CD4-positive, alpha-beta T cell treated with Interferon alpha-2 for 1 hour (primary cell): Measurements from ENCODE around the gene DIPK1A.

Experiments
- DNase-seq, 2 donors: peaks; one replicate each; pipeline ENCODE4 v3.0.0-alpha.2; 2020 to 2022

Gene DIPK1A

DNA sequence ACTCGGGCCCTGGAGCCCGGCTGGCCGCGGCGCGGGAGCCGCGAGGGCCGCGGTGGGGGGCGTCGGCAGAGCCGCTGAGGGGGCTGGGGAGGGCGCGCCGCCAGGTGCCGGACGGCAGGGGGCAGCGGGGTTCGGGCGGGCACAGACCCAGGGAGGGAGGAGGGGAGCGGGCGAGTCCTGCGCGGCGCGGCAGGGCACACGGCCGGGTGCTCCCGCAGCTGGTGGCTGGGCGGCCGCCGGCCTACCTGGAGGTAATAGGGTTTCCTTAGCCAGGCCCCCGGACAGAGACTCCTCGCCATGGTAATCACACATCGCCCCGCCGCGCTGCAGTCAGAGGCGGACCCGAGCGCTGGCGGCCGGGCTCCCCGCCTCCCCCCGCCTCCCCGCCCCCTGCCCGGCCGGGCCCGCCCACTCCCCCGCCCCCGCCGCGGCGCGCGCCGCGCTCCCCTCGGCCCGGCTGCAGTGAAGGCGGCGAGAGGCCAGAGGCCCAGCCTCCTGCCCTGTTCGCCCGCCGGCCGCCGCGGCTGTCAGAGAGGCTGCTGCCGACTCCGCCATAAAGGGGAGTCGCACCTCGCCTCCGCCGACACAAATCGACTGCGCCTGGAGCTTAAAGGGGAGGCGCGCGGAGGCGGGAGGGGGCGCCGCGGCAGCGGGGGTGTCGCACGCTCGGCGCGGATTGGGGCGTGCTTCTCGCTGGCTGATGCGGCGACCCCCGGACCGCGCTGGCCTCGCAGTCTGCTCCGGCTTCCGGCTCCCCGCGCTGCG, at the start of gene DIPK1A:
Gene DIPK1A, minus strand, starts transcription at position 332 of the 765 bp plus-strand sequence. Its CDS starts 33 bp downstream, at position 299.
- peak; percentile 77 to 82 for DNase-seq

DNA sequence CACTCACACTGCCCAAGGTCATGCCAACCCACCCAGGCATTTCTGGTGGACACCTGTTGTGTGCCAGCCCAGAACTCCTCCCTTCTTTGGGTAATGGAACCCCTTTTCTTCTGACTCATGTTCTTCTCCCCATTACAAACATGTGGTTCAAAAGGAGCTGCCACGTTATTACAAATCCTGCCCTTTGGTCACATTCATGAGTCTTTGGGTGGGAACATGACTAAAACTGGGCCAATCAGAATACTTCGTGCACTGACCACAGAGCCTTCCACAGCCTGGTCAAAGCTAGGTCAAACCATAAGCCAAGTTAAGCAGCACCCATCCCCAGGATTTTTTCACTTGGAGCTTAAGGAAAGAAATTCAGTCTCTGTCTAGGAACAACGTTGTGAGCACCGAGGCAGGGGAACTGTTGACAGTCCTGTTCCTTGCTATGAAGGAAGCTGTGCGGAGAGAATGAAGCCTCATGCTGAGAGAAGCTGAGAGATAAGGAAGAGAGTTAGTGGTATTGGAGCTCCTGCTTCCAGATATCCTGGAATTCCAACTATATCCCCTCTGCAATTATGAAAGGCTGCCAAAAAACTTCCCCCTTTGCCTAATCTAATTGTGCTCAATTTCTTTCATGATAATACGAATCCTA, 46.8 kb upstream of the DIPK1A start:
- DNase-seq = no peak

DNA sequence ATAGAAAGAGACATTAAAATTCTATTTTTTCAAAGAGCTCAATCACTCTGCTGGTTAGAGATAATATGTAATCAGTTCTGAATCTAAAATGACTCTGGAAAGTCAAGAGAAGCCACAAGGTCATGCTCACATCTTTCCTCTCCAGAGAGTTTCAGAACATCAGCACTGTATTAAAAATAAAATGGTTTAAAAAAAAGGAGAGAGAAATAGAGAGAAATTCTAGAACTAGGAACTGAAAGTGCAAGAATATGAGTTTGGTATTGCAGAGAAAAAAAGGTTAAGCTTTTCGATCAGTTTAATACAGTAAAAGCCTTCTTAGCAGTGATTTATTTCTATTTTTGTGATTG, 44.0 kb upstream of the DIPK1A start:
- DNase-seq = no peak

DNA sequence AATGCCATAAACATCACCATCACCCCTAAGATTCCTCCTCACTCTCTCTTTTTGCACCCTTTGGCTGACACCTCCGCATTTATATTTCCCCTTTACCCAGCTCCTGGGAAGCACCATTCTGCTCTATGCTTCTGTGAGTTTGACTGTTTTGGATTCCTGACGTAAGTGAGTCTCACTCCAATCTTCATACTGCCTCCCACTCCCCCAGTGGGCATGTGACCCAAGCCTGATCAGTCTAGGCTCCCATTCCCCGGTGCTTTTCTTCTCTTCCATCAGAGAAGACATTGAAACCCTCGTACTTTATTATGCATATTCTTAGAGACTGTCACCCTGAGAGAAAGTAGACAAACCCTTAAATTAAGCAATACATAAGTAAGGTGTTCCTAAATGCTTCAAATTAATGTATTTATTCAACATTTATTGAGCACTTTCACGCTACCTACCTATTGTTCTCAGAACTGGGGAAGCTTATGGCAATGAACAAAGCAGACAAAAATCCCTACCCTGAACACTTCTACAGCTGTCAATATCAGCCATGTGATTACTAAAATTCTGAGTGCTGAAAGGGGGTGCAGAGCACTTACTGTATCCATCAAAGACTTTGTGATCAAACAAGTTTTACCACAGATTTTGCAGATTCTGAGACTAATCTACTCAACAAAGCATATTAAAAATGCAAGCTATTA, 43.4 kb upstream of the DIPK1A start:
- DNase-seq = no peak

DNA sequence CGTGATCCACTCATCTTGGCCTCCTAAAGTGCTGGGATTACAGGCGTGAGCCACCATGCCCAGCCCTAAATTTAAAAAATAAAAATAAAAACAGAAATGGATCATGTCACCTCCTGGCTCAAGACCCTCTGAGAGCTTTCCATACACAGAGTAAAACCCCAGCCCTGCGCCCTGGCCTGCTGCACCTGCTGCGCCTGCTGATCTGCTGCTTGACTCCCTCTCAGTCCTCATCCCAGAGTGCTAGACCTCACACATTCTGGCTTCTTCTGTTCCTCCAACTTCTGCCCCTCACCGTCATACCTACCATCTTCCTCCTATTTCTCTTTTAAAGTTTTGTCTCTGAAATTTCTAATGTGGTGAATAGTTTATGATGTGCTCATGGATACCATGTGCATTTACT, 42.7 kb upstream of the DIPK1A start:
- DNase-seq = no peak

DNA sequence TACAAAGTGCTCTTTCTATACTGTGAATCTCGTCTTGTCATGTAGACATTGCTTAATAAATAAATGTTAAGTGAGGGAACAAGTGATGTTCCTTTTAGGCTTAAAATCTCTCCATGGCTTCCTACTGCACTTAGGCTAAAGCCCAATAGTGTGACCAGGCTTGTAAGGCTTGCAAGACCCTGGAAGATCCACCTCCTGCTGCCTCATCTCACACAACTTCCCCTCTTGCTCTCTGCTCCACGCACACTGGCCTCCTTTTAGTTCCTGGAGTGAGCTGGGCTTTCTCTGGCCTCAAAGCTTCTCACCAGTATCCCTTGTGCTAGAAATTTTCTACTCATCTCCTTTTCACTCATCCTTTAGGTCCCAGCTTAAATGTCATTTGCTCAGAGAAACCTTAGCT, 41.5 kb upstream of the DIPK1A start:
- DNase-seq = no peak

DNA sequence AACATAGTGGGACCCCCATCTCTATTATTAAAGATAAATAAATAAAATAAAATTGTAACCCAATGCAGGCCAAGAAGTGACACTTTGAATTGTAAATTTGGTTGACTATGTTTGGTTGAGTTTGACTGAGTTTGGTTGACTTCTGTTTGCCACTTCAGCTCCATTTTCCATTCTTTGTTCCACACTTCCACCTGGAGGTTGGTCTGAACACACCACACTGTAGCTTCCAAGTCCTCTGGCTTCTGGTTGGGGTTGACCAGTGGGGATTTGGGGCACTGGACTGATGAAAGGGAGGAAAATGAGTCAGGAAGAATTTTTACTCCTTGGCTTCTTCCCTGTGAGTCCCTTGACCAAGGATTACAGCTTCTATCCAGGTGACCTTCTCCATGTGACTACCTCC, 40.6 kb upstream of the DIPK1A start:
- DNase-seq = no peak

DNA sequence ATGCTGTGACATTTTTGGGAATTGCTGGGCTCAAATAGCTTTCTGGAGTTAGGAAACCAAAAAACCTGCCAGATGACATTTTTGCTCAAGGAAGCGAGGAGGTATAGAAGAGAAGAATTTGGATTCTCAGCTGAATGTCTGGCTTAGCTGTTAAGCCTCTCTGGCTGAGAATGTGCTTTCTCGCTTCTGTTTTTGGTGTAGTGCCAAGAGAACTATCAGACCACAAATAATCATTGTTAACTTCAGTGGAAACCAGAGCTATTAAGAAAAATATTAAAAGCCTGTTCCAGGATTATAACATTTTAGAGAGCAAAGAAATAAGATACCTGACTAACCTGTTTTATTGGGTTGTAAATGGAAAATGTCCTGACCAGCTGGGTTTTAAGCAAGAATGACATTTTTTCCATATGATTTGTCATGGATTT, 39.5 kb upstream of the DIPK1A start:
- DNase-seq = no peak

DNA sequence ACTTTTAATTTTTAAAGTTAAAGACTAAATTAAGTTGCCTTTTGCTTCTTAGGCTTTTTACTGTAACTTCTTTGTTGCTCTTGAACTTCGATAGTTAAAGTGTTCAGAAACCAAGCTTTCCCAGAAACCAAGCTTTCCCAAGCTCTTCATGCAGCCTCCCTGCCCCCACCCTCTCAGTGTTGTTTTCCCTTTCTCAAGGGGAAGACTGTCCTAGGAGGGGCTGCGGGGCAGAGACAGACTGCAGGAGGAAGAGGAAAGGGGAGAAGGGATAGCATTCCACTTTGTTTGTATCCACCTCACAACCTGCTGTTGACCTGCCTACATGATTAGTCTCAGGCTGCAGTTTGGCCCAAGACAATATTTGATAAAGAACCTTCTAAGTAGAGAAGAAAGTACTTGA, 39.0 kb upstream of the DIPK1A start:
- no peak for DNase-seq

DNA sequence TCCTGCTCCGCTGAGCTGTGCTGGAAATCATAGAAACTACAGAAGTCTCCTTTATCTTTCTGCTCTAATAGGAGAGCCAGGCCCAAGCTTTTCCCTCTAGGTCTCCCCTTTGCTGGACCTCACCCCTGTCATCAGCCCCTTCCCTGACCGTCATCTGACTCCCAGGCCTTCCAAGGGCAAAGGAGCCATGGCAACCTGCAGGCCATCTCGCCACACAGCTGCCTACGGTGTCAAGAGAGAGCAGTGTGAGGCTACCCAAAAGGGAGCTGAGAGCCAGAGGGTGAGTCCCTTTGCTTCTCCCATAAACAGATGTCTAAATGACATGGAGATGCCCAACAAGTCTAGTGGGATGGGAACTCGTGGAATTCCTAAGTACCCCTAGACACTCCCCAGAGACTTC, 37.6 kb upstream of the DIPK1A start:
- no peak for DNase-seq

DNA sequence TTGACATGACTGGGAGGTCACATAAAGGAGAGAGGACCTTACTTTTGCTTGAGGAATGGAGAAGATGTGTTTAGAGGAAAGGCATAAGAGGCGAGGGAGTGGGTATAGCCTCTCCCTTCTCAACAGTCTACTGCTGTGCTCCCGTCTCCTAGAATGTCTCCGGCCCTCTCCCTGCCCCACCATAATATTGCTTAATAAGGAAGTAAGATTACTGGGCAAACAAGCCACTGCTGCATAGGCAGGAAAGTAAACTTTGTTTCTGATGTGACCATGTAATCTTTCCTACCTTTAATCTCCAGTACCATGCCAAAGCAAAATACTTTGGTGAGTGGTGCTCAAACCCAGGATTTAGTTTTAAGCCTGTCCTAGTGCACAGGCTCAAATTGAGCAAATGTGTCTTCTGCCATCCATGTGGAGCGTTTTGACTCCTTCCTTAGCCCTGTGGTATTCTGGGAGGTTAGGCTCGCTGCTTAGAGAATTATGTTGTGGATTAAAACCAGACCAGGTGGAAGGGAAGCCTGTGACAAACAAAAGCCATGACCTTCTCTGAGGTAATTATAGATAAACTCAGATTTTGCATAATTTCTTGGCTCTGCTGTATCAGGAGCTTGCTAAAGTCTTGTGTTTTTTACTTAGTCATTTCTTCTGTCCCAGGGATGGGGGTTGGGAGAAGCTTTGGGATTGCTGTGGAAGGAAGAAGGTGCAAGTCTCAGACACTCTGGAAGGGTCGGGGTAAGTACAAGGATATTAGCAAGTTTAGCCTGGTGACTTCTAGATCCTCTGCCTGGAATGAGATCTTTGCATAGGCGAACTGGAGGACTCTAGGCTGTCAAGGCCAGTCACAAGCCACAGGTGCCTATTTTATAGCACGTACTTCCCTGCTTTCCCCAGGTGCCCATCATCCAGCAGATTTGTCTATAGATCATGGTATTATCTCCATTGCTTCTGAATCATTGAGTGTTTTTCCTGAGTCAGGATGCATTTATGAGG, 34.5 kb upstream of the DIPK1A start:
- no peak for DNase-seq

DNA sequence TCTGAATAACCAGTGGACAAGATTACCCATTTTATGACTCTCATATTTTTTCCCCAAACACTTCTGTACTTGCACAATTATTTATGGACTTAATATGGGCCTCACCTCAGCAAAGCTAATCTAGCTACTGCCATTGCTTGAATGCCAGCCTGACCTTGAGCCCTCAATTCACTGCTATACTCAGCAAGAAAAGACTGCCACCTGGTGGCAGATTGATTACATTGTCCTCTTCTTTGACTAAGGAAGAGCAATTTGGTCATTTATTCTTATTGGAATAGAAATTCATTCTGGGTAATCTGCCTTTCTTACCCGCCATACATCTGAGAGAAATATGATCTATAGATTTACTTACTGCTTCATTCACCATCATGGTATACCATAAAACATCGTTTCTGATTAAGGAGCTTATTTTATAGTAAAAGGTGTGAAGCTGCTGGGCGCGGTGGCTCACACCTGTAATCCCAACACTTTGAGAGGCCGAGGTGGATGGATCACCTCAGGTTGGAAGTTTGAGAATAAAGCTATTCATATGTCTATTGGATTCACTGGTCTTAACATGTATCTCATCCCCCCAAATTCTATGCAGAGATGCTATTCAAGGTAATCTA, 32.9 kb upstream of the DIPK1A start:
- peak; percentile 83 to 90 for DNase-seq

DNA sequence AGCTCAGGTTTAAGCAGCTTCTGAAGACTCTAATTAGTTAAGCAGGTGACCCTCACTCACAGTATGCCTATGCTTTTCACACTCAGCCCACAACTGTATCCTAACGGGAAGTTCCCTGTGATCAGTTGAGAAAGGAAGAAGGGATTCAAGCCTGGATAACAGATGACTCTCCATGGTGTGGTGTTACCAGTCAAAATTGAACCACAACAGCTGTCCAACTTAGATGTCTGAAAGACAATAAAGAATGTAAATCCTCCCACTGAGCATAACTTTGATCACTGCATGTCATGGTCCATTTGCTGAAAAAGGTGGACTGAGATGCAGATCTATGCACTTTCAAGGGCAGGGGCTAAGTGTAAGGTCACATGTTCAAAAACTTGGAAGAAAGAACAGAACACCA, 32.3 kb upstream of the DIPK1A start:
- no peak for DNase-seq

DNA sequence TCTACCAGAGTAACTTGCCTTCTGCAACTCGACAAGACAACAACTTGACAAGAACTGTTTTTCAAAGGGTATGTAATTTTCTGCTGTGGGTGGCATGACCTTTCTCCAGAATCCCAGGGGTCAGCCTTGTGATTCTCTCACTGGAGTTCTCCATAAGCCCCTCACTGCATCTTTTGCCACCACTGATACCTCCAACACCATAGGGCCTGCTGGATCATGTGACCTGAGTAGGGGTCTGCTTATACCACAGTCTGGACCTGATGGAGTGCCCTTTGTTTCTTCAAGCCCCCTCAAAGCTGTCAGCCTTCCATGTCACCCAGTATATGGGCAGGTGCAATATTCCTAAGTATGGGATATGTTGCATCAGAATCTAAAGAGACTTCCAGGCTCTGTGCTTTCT, 31.6 kb upstream of the DIPK1A start:
- DNase-seq = no peak

DNA sequence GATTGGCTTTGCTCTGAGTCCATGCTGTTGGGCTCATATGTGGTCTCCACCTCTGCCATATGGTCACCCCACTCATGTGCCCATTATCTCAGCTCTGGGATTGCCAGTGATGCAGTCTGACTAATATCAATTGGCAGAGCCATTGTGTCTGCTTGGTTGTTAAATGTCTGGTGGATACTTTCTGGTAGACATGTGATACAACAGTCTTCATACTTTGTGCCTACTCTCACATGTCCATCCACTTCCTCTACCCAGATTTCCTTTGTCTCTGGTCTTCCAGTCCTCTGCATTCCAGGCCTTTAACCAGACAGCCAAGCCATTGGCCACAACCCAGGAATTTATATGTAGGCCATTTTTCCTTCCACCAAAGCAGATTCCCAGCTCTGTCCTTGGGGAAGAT, 30.8 kb upstream of the DIPK1A start:
- DNase-seq = no peak

DNA sequence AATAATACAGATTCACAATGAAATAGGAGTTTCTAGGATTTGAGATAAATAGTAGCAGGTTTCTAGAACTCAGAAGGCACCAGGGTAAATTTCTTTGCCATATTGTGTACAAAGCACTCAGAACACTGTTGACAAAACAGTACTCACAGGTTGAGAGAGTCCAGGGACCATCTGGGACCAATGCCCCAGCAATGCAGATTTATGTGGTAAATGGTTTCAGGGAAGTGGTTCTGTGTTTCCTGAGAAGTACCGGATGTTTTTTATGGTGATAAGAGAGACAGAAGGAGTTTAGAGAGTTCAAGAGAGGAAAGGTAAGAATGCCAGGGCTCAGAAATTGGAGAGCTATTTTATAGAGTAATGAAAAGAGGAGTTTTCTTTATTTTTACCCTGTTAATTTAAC, 29.6 kb upstream of the DIPK1A start:
- DNase-seq = peak; percentile 51 to 82

DNA sequence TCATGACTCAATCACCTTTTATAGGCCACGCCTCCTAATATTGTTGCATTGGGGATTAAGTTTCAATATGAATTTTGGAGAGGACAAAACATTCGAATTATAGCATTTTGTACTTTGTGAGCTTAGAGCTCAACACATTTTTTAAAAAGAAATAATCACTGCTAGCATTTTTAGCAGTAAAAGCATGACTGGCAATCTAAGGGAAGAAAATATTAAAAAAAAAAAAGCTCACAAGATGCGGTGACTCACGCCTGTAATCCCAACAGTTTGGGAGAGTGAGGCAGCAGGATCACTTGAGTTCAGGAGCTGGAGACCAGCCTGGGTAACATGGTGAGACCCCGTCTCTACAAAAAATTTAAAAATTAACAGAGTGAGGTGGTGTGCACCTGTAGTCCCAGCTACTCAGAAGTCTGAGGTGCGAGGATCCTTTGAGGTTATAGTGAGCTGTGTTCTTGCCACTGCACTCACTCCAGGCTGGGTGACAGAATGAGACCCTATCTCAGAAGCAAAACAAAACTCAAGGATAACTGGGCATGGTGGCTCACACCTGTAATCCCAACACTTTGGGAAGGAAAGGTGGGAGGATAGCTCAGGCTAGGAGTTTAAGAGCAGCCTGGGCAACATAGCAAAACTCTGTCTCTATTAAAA, 28.8 kb upstream of the DIPK1A start:
- no peak for DNase-seq

DNA sequence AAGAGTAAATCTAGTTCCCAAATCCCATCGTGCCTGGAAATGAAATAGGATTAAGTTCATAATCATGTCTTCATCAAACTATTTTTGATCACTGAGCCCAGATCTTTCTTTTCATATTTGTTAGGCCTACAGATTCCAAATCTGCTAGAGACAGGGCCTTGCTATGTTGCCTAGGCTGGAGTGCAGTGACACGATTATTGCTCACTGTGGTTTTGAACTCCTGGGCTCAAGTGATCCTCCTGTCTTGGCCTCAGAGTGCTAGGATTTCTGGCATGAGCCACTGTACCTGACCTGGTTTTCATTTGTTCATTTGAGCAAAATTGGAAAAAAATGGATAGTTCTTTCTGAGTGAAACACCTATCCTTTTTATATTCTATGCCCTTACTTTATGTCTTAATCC, 28.0 kb upstream of the DIPK1A start:
- DNase-seq = no peak

DNA sequence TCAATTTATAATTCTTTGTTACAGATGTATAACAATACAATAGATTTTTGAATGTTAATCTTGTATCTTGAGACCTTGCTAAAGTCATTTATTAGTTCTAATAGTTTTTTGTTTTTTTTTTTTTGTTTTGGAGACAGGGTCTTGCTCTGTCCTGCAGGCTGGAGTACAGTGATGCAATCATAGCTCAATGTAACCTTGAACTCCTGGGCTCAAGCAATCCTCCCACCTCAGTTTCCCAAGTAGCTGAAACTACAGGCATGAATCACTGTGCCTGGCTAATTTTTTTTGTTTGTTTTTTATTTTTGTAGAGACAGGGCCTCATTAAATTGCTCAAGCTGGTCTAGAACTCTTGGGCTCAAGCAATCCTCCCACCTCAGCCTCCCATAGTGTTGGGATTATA, 26.2 kb upstream of the DIPK1A start:
- no peak for DNase-seq

DNA sequence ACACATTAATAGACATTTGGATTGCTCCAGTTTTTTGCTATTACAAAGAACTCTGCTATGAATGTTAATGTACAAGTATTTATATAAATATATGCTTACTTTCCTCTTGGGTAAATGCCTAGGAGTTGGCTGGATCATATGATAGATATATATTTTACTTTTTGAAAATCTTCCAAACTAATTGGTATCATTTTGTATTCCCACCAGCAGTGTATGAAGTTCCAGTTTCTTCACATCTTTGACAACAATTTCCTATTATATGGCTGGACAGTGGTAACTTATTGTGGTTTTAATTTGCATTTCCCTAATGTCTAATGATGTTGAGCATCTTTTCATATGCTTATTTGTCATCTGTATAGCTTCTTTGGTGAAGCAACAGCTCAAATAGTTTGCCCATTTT, 23.8 kb upstream of the DIPK1A start:
- no peak for DNase-seq

DNA sequence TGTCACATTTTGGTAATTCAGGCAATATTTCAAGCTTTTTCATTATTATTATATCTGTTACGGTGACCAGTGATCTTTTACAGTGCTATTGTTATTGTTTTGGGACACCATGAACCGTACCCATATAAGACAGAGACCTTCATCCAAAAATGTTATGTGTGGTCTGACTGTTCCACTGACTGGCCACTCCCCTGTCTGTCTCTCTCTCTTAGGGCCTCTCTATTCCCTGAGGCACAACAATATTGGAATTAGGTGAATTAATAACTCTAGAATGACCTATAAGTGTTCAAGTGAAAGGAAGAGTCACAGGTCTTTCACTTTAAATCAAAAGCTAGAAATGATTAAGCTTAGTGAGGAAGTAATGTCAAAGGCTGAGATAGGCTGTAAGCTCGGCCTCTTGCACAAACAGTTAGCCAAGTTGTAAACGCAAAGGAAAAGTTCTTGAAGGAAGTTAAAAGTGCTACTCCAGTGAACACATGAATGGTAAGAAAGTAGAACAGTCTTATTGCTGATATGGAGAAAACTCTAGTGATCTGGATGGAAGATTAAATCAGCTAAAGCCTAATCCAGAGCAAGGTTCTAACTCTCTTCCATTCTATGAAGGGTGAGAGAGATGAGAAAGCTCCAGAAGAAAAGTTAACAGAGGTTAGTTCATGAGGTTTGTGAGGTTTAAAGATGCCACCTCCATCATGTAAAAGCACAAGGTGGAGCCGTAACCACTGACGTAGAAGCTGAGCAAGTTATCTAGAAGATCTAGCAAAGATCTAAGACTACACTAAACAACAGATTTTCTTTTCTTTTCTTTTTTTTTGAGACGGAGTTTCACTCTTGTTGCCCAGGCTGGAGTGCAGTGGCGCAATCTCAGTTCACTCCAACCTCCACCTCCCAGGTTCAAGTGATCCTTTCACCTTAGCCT, 19.7 kb upstream of the DIPK1A start:
- DNase-seq = peak; percentile 72 to 83
